Activated CD8-positive, alpha-beta memory T cell treated with anti-CD3 and anti-CD28 coated beads, Interleukin-2, amount 50 U/mL, for 1 hour (primary cell): ENCODE data around the gene LIM2.

Experiments used
- DNase-seq: peaks from one replicate; pipeline ENCODE4 v3.0.0-alpha.2; 2020; ENCODE audit errors: extremely low read depth

LIM2 gene

DNA sequence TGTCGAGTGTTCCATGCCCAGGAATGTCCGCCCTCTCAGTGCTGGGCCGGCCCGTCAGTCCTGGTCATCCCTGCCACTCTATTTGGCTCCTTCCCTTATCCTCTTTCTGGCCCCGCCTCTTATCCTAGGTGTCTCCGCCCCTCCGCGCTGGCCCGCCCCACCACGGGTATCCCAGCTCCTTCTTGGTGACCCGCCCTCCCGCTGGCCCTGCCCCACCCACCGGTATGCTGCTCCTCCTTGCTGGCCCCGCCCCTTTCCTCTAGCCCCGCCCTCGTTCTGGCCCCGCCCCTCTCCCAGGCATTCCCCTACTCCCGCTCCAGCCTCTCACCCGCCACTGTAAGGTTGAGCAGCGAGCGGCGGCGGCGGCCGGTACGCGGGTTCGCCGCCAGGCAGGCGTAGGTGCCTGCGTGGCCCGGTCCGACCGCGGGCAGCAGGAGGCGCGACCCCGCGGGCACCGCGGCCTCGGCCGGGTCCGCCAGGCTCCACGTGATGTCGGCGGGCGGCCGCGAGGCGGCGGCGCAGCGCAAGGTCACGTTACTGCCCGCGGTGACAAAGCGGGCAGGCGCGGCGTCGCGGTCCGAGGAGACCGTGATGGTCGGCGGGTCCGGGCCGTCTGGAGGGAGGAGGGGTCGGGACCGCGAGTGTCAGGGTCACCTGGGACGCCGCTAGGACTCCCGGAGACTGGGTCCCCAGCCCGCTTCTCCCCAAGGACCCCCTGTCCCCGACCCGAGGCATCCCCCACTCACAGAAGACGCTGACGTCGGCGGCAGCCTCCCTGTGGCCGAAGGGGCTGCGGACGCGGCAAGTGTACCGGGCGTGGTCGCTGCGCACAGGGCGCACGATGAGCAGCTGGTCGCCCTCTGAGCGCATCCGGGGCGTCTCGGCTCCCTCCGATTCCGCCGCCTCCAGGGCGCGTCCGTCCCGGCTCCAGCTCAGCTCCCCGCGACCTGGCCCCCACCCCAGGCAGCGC lies 47.8 kb downstream of the LIM2 start:
- DNase-seq: peak; percentile 52

DNA sequence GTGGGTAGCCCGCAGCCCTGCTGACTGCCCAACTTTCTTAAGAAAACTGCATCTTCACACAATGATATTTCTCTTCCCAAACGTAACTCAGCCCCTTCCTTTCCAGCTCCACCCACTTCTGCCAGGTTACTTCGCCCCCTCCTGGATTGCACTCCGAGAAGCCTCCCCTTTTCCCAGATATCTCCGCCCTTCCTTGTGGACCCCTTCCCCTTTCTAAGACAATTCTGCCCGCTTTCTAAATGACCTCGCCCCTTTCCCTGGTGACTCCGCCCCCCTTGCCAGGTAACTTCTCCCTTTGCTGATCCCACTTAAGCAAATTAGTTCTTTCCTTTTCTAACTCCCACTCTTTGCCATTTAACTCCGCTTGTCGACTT lies 48.5 kb downstream of the LIM2 start:
- no peak for DNase-seq

GRCh38 chr19:51338563-51339312 lies 49.0 kb downstream of the LIM2 start:
- DNase-seq: peak; percentile 54

GRCh38 chr19:51337861-51338562 lies 49.8 kb downstream of the LIM2 start:
- no peak for DNase-seq

- no peak for DNase-seq
Observed at GRCh38 chr19:51337141-51337860, 50.5 kb downstream of the LIM2 start.

- DNase-seq: no peak
Observed at GRCh38 chr19:51333836-51334460, 53.8 kb downstream of the LIM2 start.

GRCh38 chr19:51331716-51332115 lies 56.1 kb downstream of the LIM2 start:
- DNase-seq: no peak

DNA sequence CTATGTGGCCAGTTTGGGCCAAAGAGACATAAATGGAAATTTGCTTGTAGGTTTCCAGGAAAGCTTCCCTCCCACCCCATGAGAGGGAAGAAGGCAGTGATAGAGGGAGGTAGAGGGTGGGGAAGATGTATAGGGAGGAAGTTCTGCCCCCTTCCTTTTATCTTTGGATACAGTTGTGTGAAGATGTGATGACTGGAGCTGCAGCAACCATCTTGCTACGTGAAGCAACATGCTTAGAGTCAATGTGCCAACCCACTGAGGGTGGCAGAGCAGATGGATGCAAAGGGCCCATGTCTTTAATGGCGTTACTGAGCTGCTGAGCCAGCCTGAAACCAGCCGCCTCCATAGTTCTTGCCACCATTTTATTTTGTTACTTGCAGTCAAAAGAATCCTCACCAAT lies 56.6 kb downstream of the LIM2 start:
- no peak for DNase-seq

DNA sequence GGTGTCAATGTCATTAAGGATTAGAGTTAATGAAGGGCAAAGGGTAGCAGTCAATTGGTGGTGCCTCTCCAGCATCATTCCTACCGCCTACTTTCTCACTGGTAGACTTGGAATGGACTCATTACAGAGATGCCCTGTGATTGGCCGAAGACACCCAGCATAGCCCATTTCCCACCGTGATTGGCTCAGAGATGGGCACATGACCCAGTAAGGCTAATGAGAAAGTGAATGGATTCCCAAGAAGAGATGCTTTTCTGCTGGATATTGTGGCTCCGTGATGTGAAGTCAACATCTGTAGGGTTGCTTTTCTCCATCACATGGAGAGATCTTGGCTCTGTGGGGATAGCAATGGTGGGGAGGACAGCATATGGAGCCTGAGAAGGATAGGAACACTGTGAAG lies 57.4 kb downstream of the LIM2 start:
- no peak for DNase-seq
